Suprapubic skin (tissue), 3 donors: ENCODE measurements around the gene SHISA7.

Experiments
- CTCF ChIP-seq, 2 donors: fragments of 200-600 bp in 1 of 2; fragments of 450-650 bp in 1 of 2; sonication (generic) in 1 of 2; IDR thresholded peaks; one replicate each; pipeline ENCODE4 v1.5.1; 2016 to 2019; ENCODE audit warnings: antibody characterized with exemption in 2 of 2, mild to moderate bottlenecking in 1 of 2, moderate library complexity in 1 of 2
- POLR2AphosphoS5 ChIP-seq, 3 donors: sonication (generic); formaldehyde crosslinking; IDR thresholded peaks; one replicate each; pipeline ENCODE4 v1.6.1; 2017; ENCODE audit warnings: antibody characterized with exemption in 3 of 3

- TF ChIP-seq CTCF (IDR thresholded peaks at IDR 0.05) (no peak), POLR2AphosphoS5 (IDR thresholded peaks at IDR 0.05) (no peak)
Measured at GRCh38 chr19:55441692-55442321, 1.3 kb downstream of the SHISA7 start.
